Chondrocyte (in vitro differentiated cells): ENCODE results near the gene TMEM33. TPM values are rescaled to one million over a fixed set of nuclear protein-coding genes. Genes with fewer than 3 reads are reported as not detected.

ENCODE experiments used
- DNase-seq: peaks from one replicate; pipeline ENCODE4 v3.0.0; 2021; ENCODE audit warnings: mixed read lengths, low spot score
- H3K27ac Mint-ChIP-seq: one replicate; pipeline ENCODE4 v1.8.0; 2021; ENCODE audit warnings: mild to moderate bottlenecking, moderate library complexity, mixed read lengths; ENCODE audit not compliant: unreplicated experiment
- H3K27me3 Mint-ChIP-seq: 2 replicates; pipeline ENCODE4 v1.8.0; 2021; ENCODE audit warnings: low read depth, mixed read lengths
- H3K36me3 Mint-ChIP-seq: 2 replicates; pipeline ENCODE4 v1.8.0; 2021; ENCODE audit warnings: low read depth, mixed read lengths
- H3K4me1 Mint-ChIP-seq: 2 replicates; pipeline ENCODE4 v1.8.0; 2021; ENCODE audit warnings: low read depth, mild to moderate bottlenecking, mixed read lengths
- H3K4me3 Mint-ChIP-seq: one replicate; pipeline ENCODE4 v1.8.0; 2021; ENCODE audit warnings: mild to moderate bottlenecking, moderate library complexity, mixed read lengths; ENCODE audit not compliant: unreplicated experiment
- H3K9me3 Mint-ChIP-seq: 2 replicates; pipeline ENCODE4 v1.8.0; 2021; ENCODE audit warnings: low read depth, mixed read lengths
- total RNA-seq: library from RNA; stranded (reverse); gene quantifications from 3 replicates; pipeline ENCODE4 v1.2.1, GENCODE V29; 2021
- TF ChIP-seq, protein P1 (sequence below): fragments of 200-600 bp; sonication (generic); IDR thresholded peaks from 2 replicates; pipeline ENCODE4 v1.5.0; 2021; ENCODE audit warnings: antibody characterized with exemption, mild to moderate bottlenecking, moderate library complexity

Gene TMEM33
- total RNA-seq, 1 donor from 2014 or later: 49.9 TPM

- H3K36me3 Mint-ChIP-seq: peaks cover 7% of the 10 kb centered on the region
- no peak for DNase-seq
These were observed 3.9 kb downstream of the TMEM33 start for GRCh38 chr4:41939016-41939626.

GRCh38 chr4:41940834-41941233 is 5.6 kb downstream of the TMEM33 start:
- Mint-ChIP-seq H3K4me3 (no peak overlapping the region), H3K4me1 (peaks cover 17% of the 10 kb centered on the region), H3K27ac (no peak overlapping the region), H3K27me3 (no peaks in the 10 kb centered on the region), H3K36me3 (peaks cover 10% of the 10 kb centered on the region), H3K9me3 (no peaks in the 10 kb centered on the region)
- no peak for DNase-seq
- TF ChIP-seq, protein P1, sequence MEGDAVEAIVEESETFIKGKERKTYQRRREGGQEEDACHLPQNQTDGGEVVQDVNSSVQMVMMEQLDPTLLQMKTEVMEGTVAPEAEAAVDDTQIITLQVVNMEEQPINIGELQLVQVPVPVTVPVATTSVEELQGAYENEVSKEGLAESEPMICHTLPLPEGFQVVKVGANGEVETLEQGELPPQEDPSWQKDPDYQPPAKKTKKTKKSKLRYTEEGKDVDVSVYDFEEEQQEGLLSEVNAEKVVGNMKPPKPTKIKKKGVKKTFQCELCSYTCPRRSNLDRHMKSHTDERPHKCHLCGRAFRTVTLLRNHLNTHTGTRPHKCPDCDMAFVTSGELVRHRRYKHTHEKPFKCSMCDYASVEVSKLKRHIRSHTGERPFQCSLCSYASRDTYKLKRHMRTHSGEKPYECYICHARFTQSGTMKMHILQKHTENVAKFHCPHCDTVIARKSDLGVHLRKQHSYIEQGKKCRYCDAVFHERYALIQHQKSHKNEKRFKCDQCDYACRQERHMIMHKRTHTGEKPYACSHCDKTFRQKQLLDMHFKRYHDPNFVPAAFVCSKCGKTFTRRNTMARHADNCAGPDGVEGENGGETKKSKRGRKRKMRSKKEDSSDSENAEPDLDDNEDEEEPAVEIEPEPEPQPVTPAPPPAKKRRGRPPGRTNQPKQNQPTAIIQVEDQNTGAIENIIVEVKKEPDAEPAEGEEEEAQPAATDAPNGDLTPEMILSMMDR: no peak

More at GRCh38 chr4:41939016-41939626, 3.9 kb downstream of the TMEM33 start:
- H3K9me3 Mint-ChIP-seq: peaks cover 4% of the 10 kb centered on the region
- TF ChIP-seq, protein P1: no peak
- H3K4me3 Mint-ChIP-seq: no peak overlapping the region
- no peaks in the 10 kb centered on the region for H3K27me3 Mint-ChIP-seq
- H3K27ac Mint-ChIP-seq: no peak overlapping the region
- peaks cover 30% of the 10 kb centered on the region for H3K4me1 Mint-ChIP-seq

- Mint-ChIP-seq H3K9me3 (no peaks in the 10 kb centered on the region), H3K4me3 (no peak overlapping the region)
These were observed 8.3 kb downstream of the TMEM33 start for GRCh38 chr4:41943506-41943905.

GRCh38 chr4:41944089-41944488 is 8.9 kb downstream of the TMEM33 start:
- DNase-seq: no peak
- Mint-ChIP-seq H3K36me3 (peaks cover 14% of the 10 kb centered on the region), H3K9me3 (no peaks in the 10 kb centered on the region), H3K4me3 (no peak overlapping the region), H3K27me3 (no peaks in the 10 kb centered on the region), H3K4me1 (no peaks in the 10 kb centered on the region), H3K27ac (no peak overlapping the region)
- TF ChIP-seq, protein P1: no peak

More at GRCh38 chr4:41943506-41943905, 8.3 kb downstream of the TMEM33 start:
- TF ChIP-seq, protein P1: no peak
- no peaks in the 10 kb centered on the region for H3K4me1 Mint-ChIP-seq
- DNase-seq: no peak
- peaks cover 13% of the 10 kb centered on the region for H3K36me3 Mint-ChIP-seq
- no peak overlapping the region for H3K27ac Mint-ChIP-seq
- H3K27me3 Mint-ChIP-seq: no peaks in the 10 kb centered on the region

DNA sequence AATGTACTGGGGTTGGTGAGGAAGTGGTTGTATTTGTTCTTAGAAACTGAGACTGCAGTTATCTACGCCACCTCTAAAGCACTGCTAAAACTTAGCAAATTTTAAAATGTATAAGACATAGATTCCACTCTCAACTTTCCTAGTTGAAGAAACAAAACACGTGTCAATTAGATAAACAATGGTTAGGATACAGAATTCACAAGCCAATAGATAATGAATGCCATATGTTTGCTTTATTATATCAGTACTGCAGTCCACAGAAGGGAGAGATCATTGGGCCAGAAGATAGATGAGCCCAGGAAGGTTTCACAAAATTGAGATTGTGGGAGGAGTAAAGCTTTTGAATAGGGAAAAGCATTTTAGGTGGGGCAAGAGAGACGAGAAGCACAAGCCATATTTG is 14.3 kb downstream of the TMEM33 start:
- no peaks in the 10 kb centered on the region for H3K27me3 Mint-ChIP-seq
- no peak overlapping the region for H3K27ac Mint-ChIP-seq
- no peaks in the 10 kb centered on the region for H3K4me1 Mint-ChIP-seq
- TF ChIP-seq, protein P1: no peak
- H3K4me3 Mint-ChIP-seq: no peak overlapping the region
- no peaks in the 10 kb centered on the region for H3K9me3 Mint-ChIP-seq
- no peak for DNase-seq
- peaks cover 28% of the 10 kb centered on the region for H3K36me3 Mint-ChIP-seq
